Measurements from ENCODE around the gene PLCD1.

GRCh38 chr3:38000965-38001455, 28.4 kb downstream of the PLCD1 start:
- no peak for TF ChIP-seq CTCF (IDR thresholded peaks at IDR 0.05; ENCODE audit: control extremely low read depth in 1 of 3, insufficient read depth in 1 of 3, low read depth in 1 of 3, low read length in 3 of 3)
- TF ChIP-seq CHD1 (IDR thresholded peaks at IDR 0.05; ENCODE audit: low read depth, low read length) = no peak
- no peak for TF ChIP-seq GTF2F1 (IDR thresholded peaks at IDR 0.05; ENCODE audit: borderline replicate concordance, low read depth, low read length)
- no peak for TF ChIP-seq ATF3 (IDR thresholded peaks at IDR 0.05; ENCODE audit: insufficient read depth, low read depth, low read length)
- no peak for TF ChIP-seq GABPA (IDR thresholded peaks at IDR 0.05; ENCODE audit: borderline replicate concordance, insufficient read depth, low read length)
- TF ChIP-seq POLR2A (IDR thresholded peaks at IDR 0.05; ENCODE audit: control extremely low read depth in 1 of 2, low read depth in 2 of 2, low read length in 2 of 2) = no peak
- TF ChIP-seq POLR2AphosphoS5 (IDR thresholded peaks at IDR 0.05; ENCODE audit: low read depth, low read length) = no peak
- no peak for TF ChIP-seq TEAD4 (IDR thresholded peaks at IDR 0.05; ENCODE audit: low read depth, low read length)
- TF ChIP-seq EP300 (IDR thresholded peaks at IDR 0.05; ENCODE audit: borderline replicate concordance in 1 of 2, low read depth in 2 of 2, low read length in 2 of 2) = no peak
- TF ChIP-seq YY1 (IDR thresholded peaks at IDR 0.05; ENCODE audit: low read depth, low read length) = no peak
